PC-9 (cell line): ENCODE measurements around the gene CTBP2.

ENCODE experiments used
- CTCF ChIP-seq: fragments of 200-600 bp; sonication (generic); conservative IDR thresholded peaks from 2 replicates; pipeline ENCODE4 v1.6.1; 2017; ENCODE audit warnings: mixed run types, antibody characterized with exemption, mild to moderate bottlenecking, moderate library complexity
- EZH2 ChIP-seq: fragments of 200-600 bp; sonication (generic); IDR thresholded peaks from 2 replicates; pipeline ENCODE4 v1.8.0; 2017; ENCODE audit warnings: antibody characterized with exemption, low read depth

- TF ChIP-seq CTCF (no peak), EZH2 (no peak)
Observed at GRCh38 chr10:125134916-125135770, 25.2 kb downstream of the CTBP2 start.
